AG04450 (cell line): ENCODE results near the gene UBFD1. TPM values are rescaled to one million over a fixed set of nuclear protein-coding genes. Genes with fewer than 3 reads are reported as not detected.

ENCODE experiments used
- CTCF ChIA-PET: fragments of 300-600, 350-600 bp; formaldehyde crosslinking; extraction: SDS; loops from one replicate; lab custom pipeline; 2022; ENCODE audit warnings: antibody characterized with exemption, inconsistent platforms; lab: Charles Lee
- POLR2A ChIA-PET: fragments of 350-600 bp; formaldehyde crosslinking; extraction: SDS; loops from one replicate; lab custom pipeline; 2021; ENCODE audit warnings: antibody characterized with exemption, inconsistent platforms; lab: Yijun Ruan, JAX
- DNase-seq: peaks from one replicate; pipeline ENCODE4 v3.0.0-alpha.2; 2011; ENCODE audit warnings: low read depth, low spot score
- H3K27ac ChIP-seq: one replicate; pipeline ENCODE4 v1.5.1; 2012; ENCODE audit warnings: low read depth, low read length, control low read depth
- H3K27me3 ChIP-seq: one replicate; pipeline ENCODE4 v1.6.0; 2012; ENCODE audit warnings: low read length; ENCODE audit not compliant: control insufficient read depth, insufficient read depth
- H3K4me3 ChIP-seq: 2 replicates; pipeline ENCODE4 v1.5.1; 2011; ENCODE audit warnings: mild to moderate bottlenecking, low read depth, low read length, control low read depth
- H3K9me3 ChIP-seq: 2 replicates; pipeline ENCODE4 v1.5.1; 2012; ENCODE audit warnings: low read length; ENCODE audit not compliant: control insufficient read depth, insufficient read depth
- CTCF ChIP-seq: IDR thresholded peaks from 2 replicates; pipeline ENCODE4 v1.5.1; 2011; ENCODE audit warnings: low read depth, low read length, control low read depth, inconsistent platforms
- polyA plus RNA-seq: library from polyadenylated mRNA; depleted of rRNA; stranded (reverse); fragments of >200 nt; gene quantifications from 2 replicates; pipeline ENCODE4 v1.2.3, GENCODE V29; 2011

UBFD1 gene
- polyA plus RNA-seq, 1 experiment: 101 TPM

DNA sequence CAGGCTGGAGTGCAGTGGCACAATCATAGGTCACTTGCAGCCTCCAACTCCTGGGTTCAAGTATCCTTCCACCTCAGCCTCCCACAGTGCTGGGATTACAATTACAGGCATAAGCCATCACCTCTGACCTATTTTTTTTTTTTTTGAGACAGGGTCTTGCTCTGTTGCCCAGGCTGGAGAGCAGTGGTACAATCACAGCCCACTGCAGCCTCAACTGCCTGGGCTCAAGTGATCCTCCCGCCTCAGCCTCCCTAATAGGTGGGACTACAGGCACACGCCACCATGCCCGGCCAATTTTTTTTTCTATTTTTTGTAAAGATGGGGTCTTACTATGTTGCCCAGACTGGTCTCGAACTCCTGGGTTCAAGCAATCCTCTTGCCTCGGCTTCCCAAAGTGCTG, 41.6 kb upstream of the UBFD1 start:
- POLR2A ChIA-PET: no interaction called here
- no peak overlapping the region for H3K4me3 ChIP-seq
- no peak overlapping the region for H3K27ac ChIP-seq
- no peak for TF ChIP-seq CTCF
- no peak for DNase-seq
- CTCF ChIA-PET: no interaction called here
- no peaks in the 10 kb centered on the region for H3K27me3 ChIP-seq
- H3K9me3 ChIP-seq: no peaks in the 10 kb centered on the region

DNA sequence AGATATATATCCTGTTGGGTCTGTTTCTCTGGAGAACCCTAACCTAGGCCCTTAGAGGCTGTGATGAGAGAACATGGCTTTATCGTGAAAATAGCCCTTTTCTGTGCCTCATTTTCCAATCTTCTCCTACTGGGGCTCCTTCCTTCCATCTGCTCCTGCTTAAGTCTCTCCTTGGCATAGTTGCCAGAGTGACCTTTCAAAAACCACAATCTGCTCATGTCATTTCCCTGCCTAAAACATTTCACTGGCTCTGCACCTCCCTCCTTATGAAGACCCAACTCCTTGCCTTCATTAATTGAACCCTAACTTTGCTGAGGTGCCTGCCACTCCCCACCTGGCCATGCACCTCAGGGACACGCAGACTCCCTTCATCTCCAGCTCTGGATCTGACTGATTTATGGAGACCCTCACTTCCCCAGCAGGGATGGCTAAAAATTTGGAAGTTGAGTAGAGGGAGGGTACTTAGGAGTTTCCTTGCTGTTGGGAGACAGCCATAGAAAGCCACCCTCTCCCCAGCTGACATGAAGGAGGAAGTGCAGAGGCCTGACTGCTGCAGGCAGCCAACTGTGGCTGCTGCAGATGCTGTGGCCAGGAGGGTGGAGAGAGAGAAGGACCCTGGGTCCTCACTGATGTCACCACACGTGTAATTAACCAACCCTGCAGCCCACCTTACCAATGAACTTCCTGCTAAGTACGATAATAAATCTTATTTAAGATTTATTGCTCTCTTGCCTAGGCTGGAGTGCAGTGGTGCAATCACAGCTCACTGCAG, 41.0 kb upstream of the UBFD1 start:
- POLR2A ChIA-PET: no interaction called here
- no peak for DNase-seq
- H3K27ac ChIP-seq: no peak overlapping the region
- no peak for TF ChIP-seq CTCF
- H3K4me3 ChIP-seq: no peak overlapping the region
- H3K9me3 ChIP-seq: no peaks in the 10 kb centered on the region
- CTCF ChIA-PET: no interaction called here
- H3K27me3 ChIP-seq: no peaks in the 10 kb centered on the region

DNA sequence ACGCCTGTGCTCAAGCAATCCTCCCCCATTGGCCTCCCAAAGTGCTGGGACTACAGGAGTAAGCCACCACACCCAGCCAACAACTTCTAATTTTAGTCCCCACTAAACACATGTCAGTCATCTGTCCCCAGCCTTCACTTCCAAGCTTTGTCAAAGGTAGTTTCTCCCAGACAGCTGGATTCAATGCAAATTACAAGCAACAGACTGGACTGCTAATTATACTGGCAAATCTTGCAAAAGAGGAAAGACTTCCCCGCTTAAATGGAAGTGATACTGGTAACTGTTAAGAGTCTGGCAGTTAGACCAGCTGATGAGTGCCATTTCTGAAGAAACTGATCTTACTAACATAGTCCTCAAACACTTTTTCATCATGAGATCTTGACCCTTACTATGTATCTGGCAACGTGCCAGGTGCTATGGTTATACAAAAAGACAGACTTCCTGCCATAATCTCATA, 39.1 kb upstream of the UBFD1 start:
- no peak for DNase-seq
- TF ChIP-seq CTCF: no peak
- ChIA-PET POLR2A (no interaction called here), CTCF (interaction anchor here (0.6 kb wide), 1 partner anchor 1767 kb away, joined by 3 read pairs; no protein-coding TSS in a partner anchor)
- Histone ChIP-seq H3K9me3 (no peaks in the 10 kb centered on the region), H3K4me3 (no peak overlapping the region), H3K27me3 (no peaks in the 10 kb centered on the region), H3K27ac (no peak overlapping the region)

DNA sequence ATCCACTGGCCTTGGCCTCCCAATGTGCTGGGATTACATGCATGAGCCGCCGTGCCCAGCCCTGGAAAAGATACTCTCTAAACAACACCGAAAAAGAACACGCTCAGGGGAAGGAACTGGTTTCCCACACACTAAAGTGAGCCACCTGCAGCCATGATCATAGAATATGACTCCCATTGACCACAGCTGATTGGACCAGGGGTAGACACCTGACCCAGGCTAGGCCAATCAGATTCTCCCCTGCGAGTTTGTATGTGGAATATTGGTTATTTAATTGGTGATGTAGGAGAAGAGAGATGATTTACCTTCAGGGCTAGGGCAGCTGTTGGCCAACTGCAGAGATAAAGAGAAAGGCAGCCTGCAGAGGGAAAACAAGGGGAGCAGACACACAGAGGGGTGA, 38.2 kb upstream of the UBFD1 start:
- DNase-seq: no peak
- ChIA-PET POLR2A (no interaction called here), CTCF (no interaction called here)
- no peaks in the 10 kb centered on the region for H3K27me3 ChIP-seq
- no peak for TF ChIP-seq CTCF
- no peaks in the 10 kb centered on the region for H3K9me3 ChIP-seq
- no peak overlapping the region for H3K4me3 ChIP-seq
- no peak overlapping the region for H3K27ac ChIP-seq

- Histone ChIP-seq H3K9me3 (no peaks in the 10 kb centered on the region), H3K27me3 (no peaks in the 10 kb centered on the region), H3K27ac (no peak overlapping the region), H3K4me3 (no peak overlapping the region)
- ChIA-PET CTCF (no interaction called here), POLR2A (no interaction called here)
- TF ChIP-seq CTCF: no peak
- no peak for DNase-seq
Observed at GRCh38 chr16:23520500-23520899, 37.0 kb upstream of the UBFD1 start.
